WTC11 (cell line): Measurements from ENCODE around the gene HACE1. TPM values are rescaled to one million over a fixed set of nuclear protein-coding genes. Genes with fewer than 3 reads are reported as not detected.

Experiments used
- ATAC-seq: fragments of 200-7000 bp; cut with Tn5 transposase; 2 replicates; pipeline ENCODE4 v1.10.0; 2021; ENCODE audit warnings: mild to moderate bottlenecking, moderate library complexity
- CTCF ChIA-PET: fragments of 300-600 bp; sonication (Branson Sonifier 250); formaldehyde crosslinking; loops from one replicate; lab custom pipeline; 2021; ENCODE audit warnings: antibody characterized with exemption; lab: Charles Lee
- POLR2A ChIA-PET: fragments of 350-600 bp; sonication (Branson Sonifier 250); formaldehyde crosslinking; loops from one replicate; lab custom pipeline; 2021; ENCODE audit warnings: antibody characterized with exemption; lab: Charles Lee
- DNase-seq: peaks from one replicate; pipeline ENCODE4 v3.0.0; 2021; ENCODE audit warnings: low spot score
- H3K27ac Mint-ChIP-seq: 2 replicates; pipeline ENCODE4 v1.8.0; 2021; ENCODE audit warnings: mixed read lengths
- H3K27me3 Mint-ChIP-seq: 2 replicates; pipeline ENCODE4 v1.8.0; 2021; ENCODE audit warnings: low read depth, mild to moderate bottlenecking, moderate library complexity, mixed read lengths
- H3K36me3 Mint-ChIP-seq: 2 replicates; pipeline ENCODE4 v1.8.0; 2021; ENCODE audit warnings: mixed read lengths
- H3K4me1 Mint-ChIP-seq: 2 replicates; pipeline ENCODE4 v1.8.0; 2022; ENCODE audit warnings: mixed read lengths
- H3K4me3 Mint-ChIP-seq: 2 replicates; pipeline ENCODE4 v1.8.0; 2021; ENCODE audit warnings: mild to moderate bottlenecking, moderate library complexity, mixed read lengths
- H3K9me3 Mint-ChIP-seq: 2 replicates; pipeline ENCODE4 v1.8.0; 2021; ENCODE audit warnings: mixed read lengths
- CBFB ChIP-seq: sonication (generic); formaldehyde crosslinking; IDR thresholded peaks from 2 replicates; pipeline ENCODE4 v1.8.1; 2022; ENCODE audit warnings: mild to moderate bottlenecking, low read depth, missing genetic modification reagents
- CDX4 ChIP-seq: fragments of 250-450 bp; sonication (Bioruptor Pico); IDR thresholded peaks from 2 replicates; pipeline ENCODE4 v1.9.0; 2021; ENCODE audit warnings: moderate library complexity, mild to moderate bottlenecking, inconsistent platforms, borderline replicate concordance
- CREM ChIP-seq: sonication (generic); formaldehyde crosslinking; IDR thresholded peaks from 2 replicates; pipeline ENCODE4 v1.8.1; 2022; ENCODE audit warnings: mild to moderate bottlenecking, missing genetic modification reagents, moderate library complexity
- E2F1 ChIP-seq: sonication (generic); formaldehyde crosslinking; IDR thresholded peaks from 2 replicates; pipeline ENCODE4 v1.8.0; 2022; ENCODE audit warnings: mild to moderate bottlenecking, missing genetic modification reagents
- E2F5 ChIP-seq: sonication (generic); formaldehyde crosslinking; IDR thresholded peaks from 2 replicates; pipeline ENCODE4 v1.8.1; 2022; ENCODE audit warnings: mild to moderate bottlenecking, moderate library complexity, missing genetic modification reagents
- EMX1 ChIP-seq: fragments of 250-450 bp; sonication (Bioruptor Pico); IDR thresholded peaks from 2 replicates; pipeline ENCODE4 v1.8.0; 2021; ENCODE audit warnings: mild to moderate bottlenecking
- ERG ChIP-seq: fragments of 250-450 bp; sonication (Bioruptor Pico); IDR thresholded peaks from 2 replicates; pipeline ENCODE4 v1.8.0; 2021; ENCODE audit warnings: mild to moderate bottlenecking
- ESRRA ChIP-seq: sonication (generic); formaldehyde crosslinking; IDR thresholded peaks from 2 replicates; pipeline ENCODE4 v1.8.1; 2022; ENCODE audit warnings: mild to moderate bottlenecking, missing genetic modification reagents, borderline replicate concordance
- ETV6 ChIP-seq: sonication (generic); formaldehyde crosslinking; IDR thresholded peaks from 2 replicates; pipeline ENCODE4 v1.8.1; 2022; ENCODE audit warnings: mild to moderate bottlenecking, missing genetic modification reagents
- HMGA2 ChIP-seq: fragments of 250-450 bp; sonication (Bioruptor Pico); IDR thresholded peaks from 2 replicates; pipeline ENCODE4 v1.4.0; 2021; ENCODE audit warnings: mild to moderate bottlenecking, moderate library complexity
- HMGXB4 ChIP-seq: sonication (generic); formaldehyde crosslinking; IDR thresholded peaks from 2 replicates; pipeline ENCODE4 v1.8.1; 2023; ENCODE audit warnings: mild to moderate bottlenecking, moderate library complexity, missing genetic modification reagents
- MAX ChIP-seq: sonication (generic); formaldehyde crosslinking; IDR thresholded peaks from 2 replicates; pipeline ENCODE4 v1.8.0; 2022; ENCODE audit warnings: mild to moderate bottlenecking, missing genetic modification reagents
- NR1H2 ChIP-seq: sonication (generic); formaldehyde crosslinking; IDR thresholded peaks from 2 replicates; pipeline ENCODE4 v1.9.0; 2021; ENCODE audit warnings: mild to moderate bottlenecking, moderate library complexity, missing genetic modification reagents
- NR3C1 ChIP-seq: sonication (generic); formaldehyde crosslinking; conservative IDR thresholded peaks from 2 replicates; pipeline ENCODE4 v1.8.1; 2023; ENCODE audit warnings: low read depth, mild to moderate bottlenecking, missing genetic modification reagents
- PRRX2 ChIP-seq: fragments of 250-450 bp; sonication (Bioruptor Pico); IDR thresholded peaks from 2 replicates; pipeline ENCODE4 v1.8.0; 2021; ENCODE audit warnings: mild to moderate bottlenecking
- RELA ChIP-seq: sonication (generic); formaldehyde crosslinking; IDR thresholded peaks from 2 replicates; pipeline ENCODE4 v1.8.1; 2022; ENCODE audit warnings: missing genetic modification reagents, mild to moderate bottlenecking, borderline replicate concordance
- SOX15 ChIP-seq: fragments of 250-450 bp; sonication (Bioruptor Pico); IDR thresholded peaks from 2 replicates; pipeline ENCODE4 v1.9.0; 2021; ENCODE audit warnings: mild to moderate bottlenecking
- TEAD1 ChIP-seq: sonication (generic); formaldehyde crosslinking; IDR thresholded peaks from 2 replicates; pipeline ENCODE4 v1.8.0; 2022; ENCODE audit warnings: mild to moderate bottlenecking, missing genetic modification reagents
- ZBTB21 ChIP-seq: sonication (generic); formaldehyde crosslinking; IDR thresholded peaks from 2 replicates; pipeline ENCODE4 v1.8.1; 2023; ENCODE audit warnings: mild to moderate bottlenecking, missing genetic modification reagents, borderline replicate concordance
- ZNF121 ChIP-seq: sonication (generic); formaldehyde crosslinking; IDR thresholded peaks from 2 replicates; pipeline ENCODE4 v1.8.0; 2023; ENCODE audit warnings: missing genetic modification reagents
- ZNF232 ChIP-seq: sonication (generic); formaldehyde crosslinking; IDR thresholded peaks from 2 replicates; pipeline ENCODE4 v1.8.0; 2022; ENCODE audit warnings: mild to moderate bottlenecking, missing genetic modification reagents
- ZNF416 ChIP-seq: fragments of 250-450 bp; sonication (Bioruptor Pico); IDR thresholded peaks from 2 replicates; pipeline ENCODE4 v1.9.0; 2021; ENCODE audit warnings: mild to moderate bottlenecking, inconsistent platforms
- ZNF423 ChIP-seq: fragments of 250-450 bp; sonication (Bioruptor Pico); IDR thresholded peaks from 2 replicates; pipeline ENCODE4 v2.1.2; 2022; ENCODE audit warnings: mild to moderate bottlenecking, moderate library complexity
- ZNF532 ChIP-seq: fragments of 250-450 bp; sonication (Bioruptor Pico); IDR thresholded peaks from 2 replicates; pipeline ENCODE4 v1.9.0; 2021; ENCODE audit warnings: mild to moderate bottlenecking, borderline replicate concordance
- total RNA-seq: library from RNA; stranded (reverse); gene quantifications from 3 replicates; pipeline ENCODE4 v1.2.3, GENCODE V29; 2021

Gene HACE1
- total RNA-seq, 1 experiment from 2014 or later, result 18.1 TPM

GRCh38 chr6:104711371-104711770 is 148.3 kb downstream of the HACE1 start (continued):
- TF ChIP-seq RELA (CRISPR knock-in tag) (no peak), TEAD1 (CRISPR knock-in tag) (no peak), ZNF416 (no peak), HMGA2 (CRISPR knock-in tag) (no peak), CBFB (CRISPR knock-in tag) (no peak), PRRX2 (no peak), ZNF423 (CRISPR knock-in tag) (no peak), ESRRA (no peak)

- ChIA-PET POLR2A (no interaction called here), CTCF (no interaction called here)
- TF ChIP-seq ZNF121 (CRISPR knock-in tag), result no peak
- TF ChIP-seq CREM (CRISPR knock-in tag), result no peak
- no peak for TF ChIP-seq E2F5 (CRISPR knock-in tag)
- no peak for TF ChIP-seq ZNF532 (CRISPR knock-in tag)
- no peak for TF ChIP-seq NR3C1
- no peak for TF ChIP-seq HMGXB4 (CRISPR knock-in tag)
- TF ChIP-seq EMX1, result no peak
- no peak for TF ChIP-seq ZBTB21 (CRISPR knock-in tag)
- Mint-ChIP-seq H3K36me3 (peaks cover 5% of the 10 kb centered on the region; the same call in 1 of the 2 replicates), H3K27ac (no peak overlapping the region), H3K4me1 (no peaks in the 10 kb centered on the region), H3K4me3 (no peak overlapping the region), H3K9me3 (peaks cover 13% of the 10 kb centered on the region), H3K27me3 (no peaks in the 10 kb centered on the region)
- no peak for ATAC-seq
- no peak for DNase-seq
Measured at GRCh38 chr6:104710543-104711335, 149.0 kb downstream of the HACE1 start.

GRCh38 chr6:104705916-104706442 is 153.7 kb downstream of the HACE1 start:
- ChIA-PET CTCF (no interaction called here), POLR2A (no interaction called here)
- H3K27me3 Mint-ChIP-seq, result no peaks in the 10 kb centered on the region
- no peak overlapping the region for H3K27ac Mint-ChIP-seq
- no peak overlapping the region for H3K4me3 Mint-ChIP-seq
- no peaks in the 10 kb centered on the region for H3K36me3 Mint-ChIP-seq
- TF ChIP-seq CDX4 (CRISPR knock-in tag) (no peak), ZNF232 (CRISPR knock-in tag) (no peak), MAX (CRISPR knock-in tag) (no peak), NR1H2 (CRISPR knock-in tag) (no peak), RELA (CRISPR knock-in tag) (no peak), E2F1 (CRISPR knock-in tag) (no peak), SOX15 (CRISPR knock-in tag) (no peak), ERG (CRISPR knock-in tag) (no peak), ETV6 (CRISPR knock-in tag) (no peak)
- no peak for ATAC-seq
- no peak for DNase-seq
- peaks cover 9% of the 10 kb centered on the region; the same call in 1 of the 2 replicates for H3K4me1 Mint-ChIP-seq
- peaks cover 8% of the 10 kb centered on the region for H3K9me3 Mint-ChIP-seq
